NK-92 (cell line): Measurements from ENCODE around the gene ZNF100.
"Not testable (repeated sequence)": the region's sequence is repeated elsewhere in the genome, so short reads cannot be mapped to it uniquely, and the experiment has no call there.

ENCODE experiments used
- DNase-seq: peaks from one replicate; lab custom pipeline; 2025; ENCODE audit not compliant: unreplicated experiment; lab: John Stamatoyannopoulos, UW

ZNF100 gene

GRCh38 chr19:21767065-21767800, at the start of gene ZNF100:
Gene ZNF100, minus strand, starts transcription at chr19:21767579. Its CDS starts 150 bp downstream, at chr19:21767429.
- DNase-seq, result no peak

GRCh38 chr19:21812448-21812847, 45.1 kb upstream of the ZNF100 start:
- DNase-seq, result no peak

- not testable (repeated sequence) for DNase-seq
Measured at GRCh38 chr19:21808400-21809000, 41.1 kb upstream of the ZNF100 start.

GRCh38 chr19:21789466-21790085, 22.2 kb upstream of the ZNF100 start:
- no peak for DNase-seq

- no peak for DNase-seq
Measured at GRCh38 chr19:21786936-21787335, 19.6 kb upstream of the ZNF100 start.

GRCh38 chr19:21775792-21776191, 8.4 kb upstream of the ZNF100 start:
- DNase-seq, result not testable (repeated sequence)

- not testable (repeated sequence) for DNase-seq
Measured at GRCh38 chr19:21766705-21767064, 694 bp downstream of the ZNF100 start.

GRCh38 chr19:21765151-21765550, 2.2 kb downstream of the ZNF100 start:
- no peak for DNase-seq

- DNase-seq, result not testable (repeated sequence)
Measured at GRCh38 chr19:21761547-21761946, 5.8 kb downstream of the ZNF100 start.

- no peak for DNase-seq
Measured at GRCh38 chr19:21758296-21758695, 9.1 kb downstream of the ZNF100 start.

GRCh38 chr19:21755555-21755954, 11.8 kb downstream of the ZNF100 start:
- DNase-seq, result not testable (repeated sequence)

- no peak for DNase-seq
Measured at GRCh38 chr19:21751384-21751783, 16.0 kb downstream of the ZNF100 start.

- no peak for DNase-seq
Measured at GRCh38 chr19:21750586-21751128, 16.7 kb downstream of the ZNF100 start.

- no peak for DNase-seq
Measured at GRCh38 chr19:21749090-21749489, 18.3 kb downstream of the ZNF100 start.

GRCh38 chr19:21748088-21748487, 19.3 kb downstream of the ZNF100 start:
- DNase-seq, result no peak

GRCh38 chr19:21740559-21740958, 26.8 kb downstream of the ZNF100 start:
- DNase-seq, result no peak

- not testable (repeated sequence) for DNase-seq
Measured at GRCh38 chr19:21726942-21727747, 40.2 kb downstream of the ZNF100 start.

GRCh38 chr19:21713761-21714160, 53.6 kb downstream of the ZNF100 start:
- no peak for DNase-seq

GRCh38 chr19:21709464-21709863, 57.9 kb downstream of the ZNF100 start:
- no peak for DNase-seq

- DNase-seq, result not testable (repeated sequence)
Measured at GRCh38 chr19:21707878-21708277, 59.5 kb downstream of the ZNF100 start.

GRCh38 chr19:21707065-21707464, 60.3 kb downstream of the ZNF100 start:
- no peak for DNase-seq
